Fibroblast of skin of right quadriceps (primary cell): ENCODE results near the gene BRAT1.
"Not testable (repeated sequence)": the region's sequence is repeated elsewhere in the genome, so short reads cannot be mapped to it uniquely, and the experiment has no call there.

Experiments used
- DNase-seq: peaks from one replicate; pipeline ENCODE4 v3.0.0-alpha.2; 2013

Gene BRAT1

GRCh38 chr7:2583798-2584580, 28.7 kb upstream of the BRAT1 start:
- DNase-seq = no peak

GRCh38 chr7:2582006-2582735, 26.8 kb upstream of the BRAT1 start:
- no peak for DNase-seq

DNA sequence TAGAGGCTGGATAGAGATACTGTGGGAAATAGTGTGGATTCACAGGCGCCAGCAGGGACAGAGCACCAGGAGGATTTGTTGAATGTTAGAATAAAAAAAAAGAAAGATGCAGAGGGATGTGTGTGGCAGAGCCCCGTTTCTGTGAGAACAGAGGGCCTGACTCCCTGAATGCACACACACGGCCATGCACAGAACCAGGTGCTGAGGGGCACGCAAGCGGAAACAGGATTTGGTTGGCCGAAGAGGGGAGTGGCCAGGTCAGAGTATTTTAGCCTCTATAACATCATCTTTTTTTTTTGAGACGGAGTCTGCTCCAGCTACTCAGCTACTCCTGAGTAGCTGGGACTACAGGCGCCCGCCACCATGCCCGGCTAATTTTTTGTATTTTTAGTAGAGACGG, 25.3 kb upstream of the BRAT1 start:
- DNase-seq = no peak

- no peak for DNase-seq
These were observed 22.8 kb upstream of the BRAT1 start for GRCh38 chr7:2577914-2578680.

DNA sequence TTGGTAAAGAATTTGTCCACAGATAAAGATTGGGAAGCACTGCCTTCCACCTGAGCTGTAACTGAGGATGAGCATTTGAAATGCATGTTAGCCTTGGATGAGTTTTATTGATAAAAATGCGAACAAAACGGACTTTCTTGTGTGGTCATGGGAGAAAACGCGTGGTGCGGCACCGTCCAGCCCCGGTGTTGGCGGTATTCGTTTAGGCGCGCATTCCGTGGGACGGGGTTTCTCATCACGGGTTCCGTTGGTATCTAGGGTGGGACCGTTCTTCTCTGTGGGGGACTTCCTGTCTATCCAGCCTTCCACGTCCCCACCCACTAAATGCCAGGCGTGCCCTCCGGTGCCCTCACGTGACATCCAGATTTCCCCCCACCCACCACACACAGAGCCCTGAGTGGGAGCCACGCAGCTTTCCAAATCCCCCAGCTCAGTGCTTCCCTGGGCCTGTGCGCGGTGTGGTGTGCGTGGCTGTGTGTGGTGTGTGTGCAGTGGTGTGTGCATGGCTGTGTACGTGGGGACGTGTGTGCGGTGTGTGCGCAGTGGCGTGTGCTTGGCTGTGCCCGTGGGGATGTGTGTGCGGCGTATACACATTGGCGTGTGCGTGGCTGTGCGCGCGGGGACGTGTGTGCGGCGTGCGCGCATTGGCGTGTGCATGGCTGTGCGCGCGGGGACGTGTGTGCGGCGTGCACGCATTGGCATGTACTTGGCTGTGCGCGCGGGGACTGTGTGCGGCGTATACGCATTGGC, 21.6 kb upstream of the BRAT1 start:
- no peak for DNase-seq

- DNase-seq = peak; percentile 16
These were observed 20.5 kb upstream of the BRAT1 start for GRCh38 chr7:2575733-2576340.

DNA sequence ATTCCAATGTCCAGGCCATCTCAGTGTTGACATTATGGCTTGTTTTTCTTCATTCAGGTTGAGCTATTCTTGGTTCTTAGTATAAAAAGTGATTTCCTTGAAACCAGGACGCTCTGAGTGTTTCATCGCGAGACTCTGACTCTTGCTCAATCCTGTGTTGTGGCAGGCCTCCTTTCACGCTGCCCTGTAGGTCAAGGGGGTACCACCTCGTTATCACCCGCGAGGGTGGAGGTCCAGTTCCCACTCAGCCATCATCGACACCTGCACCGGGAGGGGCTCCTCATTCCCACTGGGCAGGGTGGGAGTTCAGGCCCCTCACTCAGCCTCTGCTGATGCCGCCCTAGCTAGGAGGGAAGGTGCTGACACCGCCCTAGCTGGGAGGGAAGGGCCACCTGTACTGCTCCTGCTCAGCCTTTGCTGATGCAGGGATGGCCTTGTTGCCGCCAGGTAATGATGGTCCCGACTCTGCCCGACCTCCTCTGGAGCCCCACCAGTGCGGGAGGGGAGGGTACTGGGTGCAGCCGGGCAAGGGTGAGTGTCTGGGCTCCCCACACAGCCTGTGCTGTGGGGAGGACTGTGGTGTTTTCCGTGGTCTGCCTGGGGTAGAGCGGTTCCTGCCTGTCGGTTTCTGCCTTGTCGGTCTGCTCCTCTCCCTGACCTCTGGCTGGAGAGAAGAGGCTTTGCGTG, 19.9 kb upstream of the BRAT1 start:
- no peak for DNase-seq

GRCh38 chr7:2573761-2574160, 18.4 kb upstream of the BRAT1 start:
- DNase-seq = no peak

DNA sequence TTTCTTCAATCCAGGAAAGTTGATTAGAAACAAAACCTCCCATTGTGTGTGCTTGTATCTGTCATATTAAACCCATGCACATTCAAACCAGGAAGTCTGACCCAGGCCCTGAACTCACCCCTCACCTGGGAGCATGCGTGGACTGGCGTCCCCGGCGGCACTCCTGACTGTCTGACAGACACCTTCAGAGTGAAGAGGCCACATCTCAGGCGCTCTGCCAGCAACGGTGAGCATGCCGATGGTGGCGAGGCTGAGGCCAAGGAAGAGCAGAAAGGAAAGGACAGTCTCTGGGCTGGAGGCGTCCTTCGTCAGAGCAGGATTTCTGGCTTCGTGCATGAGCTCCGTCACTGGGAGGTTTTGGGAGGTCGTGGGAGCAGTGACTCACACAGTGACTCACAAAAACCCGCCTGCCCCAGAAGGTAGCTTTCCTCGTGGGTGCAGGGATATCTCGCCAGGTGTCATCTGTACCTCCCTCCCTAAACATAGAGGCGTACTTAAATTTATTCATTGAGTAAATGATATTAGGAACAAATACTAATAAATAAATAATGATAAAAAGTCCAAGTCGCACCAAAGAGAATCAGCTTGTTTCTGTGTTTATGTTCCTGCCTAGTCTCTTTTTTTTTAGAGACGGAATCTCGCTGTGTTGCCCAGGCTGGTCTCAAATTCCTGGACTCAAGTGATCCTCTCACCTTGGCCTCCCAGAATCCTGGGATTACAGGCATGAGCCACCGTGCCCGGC, 16.9 kb upstream of the BRAT1 start:
- DNase-seq = no peak

DNA sequence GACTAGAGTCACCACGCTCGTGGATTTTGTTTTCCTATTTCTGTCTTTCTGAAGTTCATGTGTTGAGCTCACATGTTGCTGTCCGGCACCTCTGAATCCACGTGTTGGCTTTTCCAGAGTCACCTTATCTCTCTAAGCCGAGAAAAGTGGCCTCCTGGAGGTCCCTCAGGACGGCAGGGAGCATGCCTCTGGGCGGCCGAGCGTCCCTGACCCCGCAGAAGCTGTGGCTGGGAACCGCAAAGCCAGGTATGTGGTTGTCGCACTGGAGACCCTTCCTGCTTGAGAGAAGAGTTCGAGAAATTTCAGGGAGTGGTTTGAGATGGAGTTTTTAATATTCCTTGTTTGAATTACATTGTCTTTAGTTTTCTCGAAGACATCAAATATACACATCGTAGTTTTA, 16.1 kb upstream of the BRAT1 start:
- DNase-seq = no peak

- no peak for DNase-seq
These were observed 14.7 kb upstream of the BRAT1 start for GRCh38 chr7:2570021-2570420.

DNA sequence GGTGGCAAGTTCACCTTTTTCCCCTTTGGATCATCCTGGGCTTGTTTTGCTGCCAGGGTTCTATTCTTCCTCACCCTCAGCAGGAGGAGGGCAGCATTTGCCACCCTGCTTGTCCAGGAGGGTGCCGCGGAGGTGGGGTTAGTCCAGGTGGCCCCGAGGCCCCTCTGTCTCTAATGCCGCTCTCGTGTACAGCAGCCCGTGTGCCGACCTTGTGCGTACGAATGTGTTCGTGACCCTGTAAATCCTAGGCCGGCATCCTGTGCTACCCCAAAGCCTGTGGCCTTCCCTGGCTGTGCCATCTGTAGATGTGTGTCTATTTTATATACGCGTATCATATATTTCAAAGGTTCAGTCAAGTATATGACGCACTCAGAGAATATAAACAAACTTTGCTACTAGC, 14.1 kb upstream of the BRAT1 start:
- DNase-seq = no peak

DNA sequence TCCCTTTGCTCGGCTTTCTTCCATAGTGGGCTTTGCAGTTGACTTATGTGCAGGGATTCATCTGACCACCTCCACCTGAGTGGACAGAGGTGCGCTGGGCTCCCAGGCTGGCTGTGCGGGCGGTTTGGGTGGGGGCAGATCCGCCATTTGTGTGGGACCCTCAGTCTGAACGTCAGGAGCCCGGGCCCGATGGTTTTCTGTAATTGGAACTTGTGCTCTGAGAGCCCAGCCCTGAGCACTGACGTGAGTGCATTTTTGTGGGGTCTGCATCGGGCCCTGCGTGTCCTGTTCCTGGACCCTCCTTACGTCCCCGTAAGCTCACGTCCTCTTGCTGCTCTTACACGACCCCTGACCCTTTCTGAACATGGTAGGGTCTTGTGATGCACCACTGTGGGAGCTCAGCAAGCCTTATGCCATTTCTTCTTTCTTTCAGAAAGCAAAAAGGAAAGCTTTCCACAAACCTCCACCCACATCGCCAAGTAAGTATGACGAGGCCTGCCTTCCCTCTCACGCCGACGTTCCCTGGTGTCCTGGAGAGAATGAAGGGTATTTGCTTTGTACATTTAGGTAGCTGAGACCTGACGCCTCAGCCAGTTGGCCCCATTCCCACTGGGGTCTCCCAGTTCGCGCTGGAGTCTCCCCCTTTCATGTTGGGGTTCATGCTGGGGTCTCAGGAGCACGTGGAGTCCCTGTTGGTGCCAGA, 13.3 kb upstream of the BRAT1 start:
- DNase-seq = no peak

DNA sequence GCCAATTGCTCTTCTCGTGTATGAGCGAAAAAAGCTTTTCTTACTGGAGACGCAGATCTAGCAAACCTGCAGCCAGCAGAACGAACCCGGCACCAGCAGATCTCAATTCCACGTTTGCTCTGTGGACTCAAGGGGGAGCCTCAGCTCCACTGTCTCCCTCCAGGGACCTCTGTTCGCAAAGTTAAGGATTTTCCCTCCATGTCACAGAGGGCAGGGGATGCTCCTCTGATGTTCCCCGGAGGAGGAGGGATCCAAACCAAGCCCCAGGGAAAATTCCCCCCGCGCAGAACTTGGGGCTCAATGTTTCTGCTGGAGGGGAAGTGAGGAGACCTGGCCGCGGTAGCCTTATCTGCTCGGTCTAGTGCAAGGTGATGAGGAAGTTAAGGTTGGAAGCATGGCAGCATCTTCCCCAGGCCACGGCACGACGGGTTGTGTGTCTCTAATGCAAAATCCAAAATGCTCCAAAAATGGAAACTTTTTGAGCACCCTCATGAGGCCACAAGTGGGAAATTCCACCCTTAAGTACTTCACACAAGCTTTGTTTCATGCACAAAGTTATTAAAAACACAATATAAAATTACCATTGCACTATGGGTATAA, 12.5 kb upstream of the BRAT1 start:
- DNase-seq = peak; percentile 31

- DNase-seq = no peak
These were observed 11.8 kb upstream of the BRAT1 start for GRCh38 chr7:2566890-2567678.

- no peak for DNase-seq
These were observed 11.1 kb upstream of the BRAT1 start for GRCh38 chr7:2566348-2566889.

DNA sequence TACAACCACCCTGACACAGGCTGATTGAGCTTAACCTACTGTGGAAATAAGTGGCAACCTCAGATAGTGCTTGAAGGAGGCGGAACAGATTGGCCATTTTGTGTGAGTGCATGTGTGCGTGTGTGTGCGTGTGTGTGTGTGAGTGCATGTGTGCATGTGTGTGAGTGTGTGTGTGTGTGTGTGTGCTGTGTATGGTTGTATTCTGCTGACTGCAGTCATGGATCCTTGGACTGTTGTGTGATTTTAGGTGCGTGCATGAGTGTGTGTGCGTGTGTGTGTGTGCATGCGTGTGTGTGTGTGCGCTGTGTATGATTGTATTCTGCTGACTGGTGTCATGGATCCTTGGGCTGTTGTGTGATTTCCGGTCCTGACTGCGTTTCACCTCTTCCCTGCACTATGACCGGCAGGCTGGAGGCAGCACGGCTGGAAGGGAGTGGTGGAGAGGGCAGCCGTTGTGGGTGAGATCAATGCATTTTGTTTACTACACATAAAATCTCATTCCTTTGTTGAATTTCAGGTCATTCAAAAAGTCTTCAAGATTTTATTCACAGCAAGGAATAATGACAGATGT, 9.7 kb upstream of the BRAT1 start:
- DNase-seq = no peak

DNA sequence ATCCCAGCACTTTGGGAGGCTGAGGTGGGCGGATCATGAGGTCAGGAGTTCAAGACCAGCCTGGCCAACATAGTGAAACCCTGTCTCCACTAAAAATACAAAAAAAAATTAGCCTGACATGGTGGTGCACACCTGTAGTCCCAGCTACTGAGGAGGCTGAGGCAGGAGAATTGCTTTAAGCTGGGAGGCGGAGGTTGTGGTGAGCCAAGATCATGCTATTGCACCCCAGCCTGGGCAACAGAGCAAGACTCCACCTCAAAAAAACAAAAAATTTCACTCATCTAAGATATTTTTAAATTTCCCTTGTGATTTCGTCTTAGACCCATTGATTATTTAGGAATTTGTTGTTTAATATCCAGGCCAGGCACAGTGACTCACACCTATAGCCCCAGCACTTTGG, 8.6 kb upstream of the BRAT1 start:
- not testable (repeated sequence) for DNase-seq
